AG20443 (cell line): ENCODE measurements around the gene MON2.
"Not testable (repeated sequence)": the region's sequence is repeated elsewhere in the genome, so short reads cannot be mapped to it uniquely, and the experiment has no call there.

Experiments
- DNase-seq: peaks from one replicate; pipeline ENCODE4 v3.0.0; 2012; ENCODE audit warnings: low spot score, mixed read lengths

The MON2 gene

DNA sequence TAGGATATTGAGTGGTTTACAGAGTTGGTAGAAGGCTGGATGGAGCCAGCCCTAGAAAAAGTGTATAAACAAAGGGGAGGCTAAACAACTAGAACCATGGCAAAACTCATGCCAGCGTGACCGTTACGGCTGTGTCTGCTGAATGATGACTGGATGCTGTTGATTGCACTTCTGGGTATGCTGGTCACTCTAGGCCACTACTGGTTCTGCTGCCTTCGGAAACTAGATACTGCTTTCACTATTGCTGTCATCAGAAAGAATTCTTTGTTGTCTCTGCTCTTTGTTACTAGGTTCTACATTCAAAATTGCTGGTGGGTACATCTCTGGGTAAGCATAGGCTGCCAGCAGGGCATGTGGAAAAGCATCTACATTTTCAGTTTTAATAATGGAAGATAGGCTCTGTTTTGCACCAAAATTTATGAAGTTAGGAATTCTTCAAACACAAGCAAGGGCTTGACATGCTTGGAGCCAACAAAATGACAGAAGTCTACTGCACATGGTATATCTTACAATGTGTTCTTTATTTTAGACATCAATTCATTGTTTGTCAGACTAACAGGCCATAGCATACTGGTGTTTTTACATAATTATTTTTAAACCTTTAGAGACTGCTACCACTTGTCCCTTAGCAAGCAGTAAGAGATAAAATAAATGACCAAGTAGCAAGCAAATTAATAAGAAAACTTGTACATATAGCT is 15.4 kb downstream of the MON2 start:
- DNase-seq: no peak

DNA sequence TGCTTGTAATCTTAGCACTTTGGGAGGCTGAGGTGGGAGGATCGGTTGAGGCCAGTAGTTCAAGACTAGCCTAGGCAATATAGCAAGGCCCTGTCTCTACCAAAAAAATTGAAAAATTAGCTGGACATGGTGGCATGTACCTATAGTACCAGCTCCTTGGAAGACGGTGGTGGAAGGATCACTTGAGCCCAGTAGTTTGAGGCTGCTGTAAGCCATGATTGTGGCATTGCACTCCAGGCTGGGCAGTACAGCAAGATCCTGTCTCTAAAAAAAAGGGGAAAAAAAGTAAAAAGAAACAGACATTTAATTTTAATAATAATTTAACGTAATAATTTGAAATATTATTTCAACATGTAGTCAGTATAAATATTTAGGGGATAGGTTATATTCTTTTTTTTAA is 16.1 kb downstream of the MON2 start:
- no peak for DNase-seq

DNA sequence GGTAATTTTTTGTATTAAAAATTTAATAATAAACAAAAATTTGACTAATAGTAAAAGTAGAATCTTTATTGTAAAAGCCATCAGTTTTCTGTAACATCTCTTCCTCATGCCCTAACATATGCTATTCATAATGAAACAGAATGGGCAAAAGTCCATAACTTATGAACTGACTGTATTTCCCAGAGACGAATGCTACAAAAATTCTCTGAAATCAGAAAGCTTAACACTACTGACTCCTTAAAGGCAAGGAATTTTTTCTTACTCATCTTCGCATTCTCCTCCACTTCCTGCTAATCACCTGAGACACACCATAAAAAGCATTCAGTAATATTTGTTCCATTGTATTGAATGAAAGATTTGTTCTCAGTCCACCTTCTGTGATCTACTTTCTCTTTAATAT is 17.6 kb downstream of the MON2 start:
- peak; percentile 19 for DNase-seq

DNA sequence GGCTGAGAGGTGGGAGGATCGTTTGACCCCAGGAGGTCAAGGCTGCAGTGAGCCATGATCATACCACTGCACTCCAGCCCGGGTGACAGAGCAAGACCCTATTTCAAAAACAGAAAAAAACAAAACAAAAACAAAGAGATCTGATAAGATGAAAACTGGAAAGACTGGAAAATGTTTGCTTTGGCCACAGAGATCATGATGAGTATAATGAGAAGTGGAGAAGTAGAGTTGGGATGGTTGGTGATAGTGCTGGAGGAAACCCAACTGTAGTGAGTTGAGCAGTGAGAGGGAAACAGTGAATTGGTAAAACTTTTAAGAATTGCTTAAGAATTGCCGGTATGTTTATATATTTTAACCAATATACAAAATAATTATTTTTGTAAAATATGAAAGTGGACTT is 39.2 kb downstream of the MON2 start:
- DNase-seq: no peak

GRCh38 chr12:62512901-62513300 is 46.3 kb downstream of the MON2 start:
- no peak for DNase-seq

- DNase-seq: not testable (repeated sequence)
These were observed 47.5 kb downstream of the MON2 start for GRCh38 chr12:62514080-62514479.

- DNase-seq: no peak
These were observed 50.3 kb downstream of the MON2 start for GRCh38 chr12:62516927-62517326.

GRCh38 chr12:62517887-62518286 is 51.3 kb downstream of the MON2 start:
- DNase-seq: no peak

- no peak for DNase-seq
These were observed 52.4 kb downstream of the MON2 start for GRCh38 chr12:62519043-62519442.

- no peak for DNase-seq
These were observed 53.7 kb downstream of the MON2 start for GRCh38 chr12:62520361-62520760.

GRCh38 chr12:62522984-62523383 is 56.4 kb downstream of the MON2 start:
- DNase-seq: no peak

GRCh38 chr12:62523619-62524018 is 57.0 kb downstream of the MON2 start:
- DNase-seq: no peak

- no peak for DNase-seq
These were observed 58.6 kb downstream of the MON2 start for GRCh38 chr12:62525271-62525670.

GRCh38 chr12:62530596-62530995 is 64.0 kb downstream of the MON2 start:
- DNase-seq: no peak

DNA sequence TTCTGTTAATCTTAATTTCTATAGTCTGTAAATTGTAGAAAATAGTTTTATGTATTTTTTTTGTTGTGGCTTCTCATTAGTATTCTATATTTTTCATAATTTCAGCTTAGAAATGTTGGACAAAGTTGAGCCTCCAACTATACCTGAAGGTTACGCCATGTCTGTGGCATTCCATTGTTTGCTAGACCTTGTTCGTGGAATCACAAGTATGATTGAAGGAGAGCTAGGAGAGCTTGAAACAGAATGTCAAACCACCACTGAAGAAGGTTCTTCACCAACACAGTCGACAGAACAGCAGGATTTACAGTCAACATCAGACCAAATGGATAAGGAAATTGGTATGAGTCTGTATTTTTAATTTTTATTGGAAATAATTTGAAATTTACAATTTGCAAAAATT is 65.7 kb downstream of the MON2 start:
- DNase-seq: no peak

DNA sequence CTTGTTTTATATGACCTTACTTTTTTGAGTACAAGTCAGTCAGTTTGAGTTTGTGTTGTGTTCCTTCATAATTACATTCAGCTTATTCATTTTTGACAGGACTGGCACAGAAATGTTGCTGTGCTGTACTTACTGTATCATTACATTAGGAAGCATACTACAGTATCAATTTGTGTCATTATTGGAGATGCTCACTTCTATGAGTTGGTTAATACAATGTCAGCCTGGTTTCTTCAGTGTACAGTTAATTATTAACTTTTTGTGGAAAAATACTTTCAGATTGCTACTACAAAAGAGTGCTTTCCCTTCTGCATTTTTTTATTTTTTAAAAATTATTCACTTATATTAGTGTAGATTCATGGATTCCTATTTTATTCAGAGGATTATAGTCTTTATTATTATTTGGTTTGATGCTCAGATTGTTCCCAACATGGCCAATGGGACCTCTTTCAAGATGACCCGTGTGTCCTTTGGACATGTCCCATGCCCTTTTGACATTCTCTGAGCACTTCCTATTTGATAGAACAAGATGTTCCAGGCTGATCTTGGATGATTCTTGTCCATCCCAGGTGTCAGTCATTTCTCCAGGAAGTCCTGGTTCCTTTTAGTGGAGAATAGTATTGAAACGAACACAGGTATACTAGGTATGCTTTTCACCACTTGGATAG is 66.6 kb downstream of the MON2 start:
- DNase-seq: no peak

DNA sequence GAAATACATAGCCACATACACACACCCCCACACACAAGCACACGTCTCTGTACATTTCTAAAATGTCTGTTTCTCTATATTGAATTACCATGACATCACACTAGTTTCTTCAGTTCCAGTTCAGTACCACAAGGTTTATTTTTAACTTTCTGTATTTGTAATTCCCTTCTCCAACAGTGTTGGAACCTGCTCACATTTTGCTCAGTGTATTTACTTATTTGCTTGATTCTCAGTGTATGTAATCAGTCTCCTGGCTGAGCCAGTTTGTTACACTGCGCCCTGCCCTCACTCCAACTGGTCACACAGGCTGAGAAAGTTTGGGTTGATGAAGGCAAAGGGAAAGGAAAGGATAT is 67.1 kb downstream of the MON2 start:
- DNase-seq: no peak

DNA sequence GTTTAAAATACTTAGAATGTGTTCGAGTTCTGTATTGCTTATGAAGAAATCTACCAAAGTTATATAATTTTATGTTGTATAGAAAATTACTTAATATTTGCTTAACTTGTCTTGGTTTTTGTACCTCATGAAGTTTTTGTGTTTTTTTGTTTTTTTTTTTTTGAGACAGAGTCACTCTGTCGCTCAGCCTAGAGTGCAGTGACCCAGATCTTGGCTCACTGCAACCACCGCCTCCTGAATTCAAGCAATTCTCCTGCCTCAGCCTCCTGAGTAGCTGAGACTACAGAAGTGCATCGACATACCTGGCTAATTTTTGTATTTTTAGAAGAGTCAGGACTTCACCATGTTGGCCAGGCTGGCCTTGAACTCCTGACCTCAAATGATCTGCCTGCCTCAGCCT is 69.9 kb downstream of the MON2 start:
- no peak for DNase-seq

DNA sequence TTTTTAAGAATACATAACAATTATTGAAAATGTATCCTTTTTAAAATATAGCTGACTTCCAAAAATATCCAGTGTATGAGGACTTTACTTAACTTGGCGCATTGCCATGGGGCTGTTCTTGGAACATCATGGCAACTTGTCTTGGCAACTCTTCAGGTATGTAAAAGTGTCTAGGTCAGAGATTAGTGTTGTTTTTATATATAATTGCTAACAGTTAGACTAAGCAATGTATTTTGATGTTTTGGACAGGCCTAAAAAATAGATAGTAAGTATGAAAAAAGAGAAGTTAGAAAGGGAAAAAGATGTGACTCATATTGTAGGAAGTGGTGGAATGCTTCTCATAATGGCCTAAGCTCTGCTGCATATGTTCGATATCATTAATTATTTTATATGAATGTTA is 70.9 kb downstream of the MON2 start:
- DNase-seq: peak; percentile 12

GRCh38 chr12:62540354-62540753 is 73.7 kb downstream of the MON2 start:
- DNase-seq: no peak

DNA sequence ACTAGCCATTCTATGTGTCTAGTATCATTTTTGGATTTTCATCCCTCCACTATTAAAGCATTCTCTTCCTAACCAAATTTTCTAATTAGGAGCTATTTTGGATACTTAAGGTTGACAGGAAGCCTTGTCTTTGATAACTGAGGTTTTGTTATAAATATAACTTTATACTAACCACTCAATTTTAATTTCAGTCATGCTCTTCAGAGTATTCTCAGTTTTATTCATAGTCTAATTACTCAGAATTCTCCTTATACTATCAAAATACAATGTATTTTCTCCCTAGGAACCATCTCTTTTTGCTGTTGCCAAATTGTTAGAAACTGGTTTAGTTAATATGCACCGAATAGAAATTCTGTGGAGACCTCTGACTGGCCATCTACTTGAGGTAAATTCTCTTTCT is 76.2 kb downstream of the MON2 start:
- no peak for DNase-seq

DNA sequence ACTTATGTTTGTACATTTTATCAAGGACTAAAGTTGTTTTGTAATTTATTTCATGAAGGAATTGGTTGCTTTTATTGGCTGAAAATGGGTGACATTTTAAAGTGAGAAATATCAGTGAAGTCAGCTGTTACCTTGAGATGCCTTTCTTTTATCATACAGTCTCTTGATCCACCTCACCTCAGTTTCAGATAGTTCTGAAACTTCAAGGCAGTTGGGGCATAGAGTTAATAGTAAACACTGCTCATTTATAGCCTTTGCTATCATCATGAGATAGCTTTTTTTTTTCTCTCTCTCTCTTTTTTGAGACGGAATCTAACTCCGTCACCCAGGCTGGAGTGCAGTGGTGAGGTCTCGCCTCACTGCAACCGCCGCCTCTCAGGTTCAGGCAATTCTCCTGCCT is 76.7 kb downstream of the MON2 start:
- DNase-seq: no peak

GRCh38 chr12:62543741-62544140 is 77.1 kb downstream of the MON2 start:
- DNase-seq: no peak

GRCh38 chr12:62552906-62553556 is 86.4 kb downstream of the MON2 start:
- no peak for DNase-seq
